Measurements from ENCODE around the gene NR2F1. TPM values are rescaled to one million over a fixed set of nuclear protein-coding genes. Genes with fewer than 3 reads are reported as not detected.

The NR2F1 gene
- total RNA-seq, 1 experiment from 2014 or later, result 51.2 TPM

- Histone ChIP-seq H3K9me3 (ENCODE audit: control insufficient read depth in 1 of 2, insufficient read depth in 1 of 2, low read depth in 1 of 2, low read length in 2 of 2) (no peaks in the 10 kb centered on the region), H3K27ac (ENCODE audit: low read depth, low read length) (peak overlapping the region; percentile 99), H3K36me3 (ENCODE audit: control insufficient read depth in 1 of 2, insufficient read depth in 2 of 2, low read length in 2 of 2) (peaks cover 0 to 33% of the 10 kb centered on the region in 2 experiments; a peak in 2 of 4 replicates), H3K79me2 (ENCODE audit: insufficient read depth, low read length) (peaks cover 24% of the 10 kb centered on the region), H4K20me1 (ENCODE audit: insufficient read depth) (no peaks in the 10 kb centered on the region), H3K4me1 (ENCODE audit: control insufficient read depth in 1 of 2, insufficient read depth in 2 of 2, low read length in 2 of 2) (peaks cover 19 to 20% of the 10 kb centered on the region in 2 experiments), H3K4me2 (ENCODE audit: low read length) (peak overlapping the region; percentile 98), H3K27me3 (ENCODE audit: insufficient read depth, low read length) (no peaks in the 10 kb centered on the region), H2AFZ (ENCODE audit: low read depth, low read length, poor library complexity, severe bottlenecking) (peak overlapping the region; percentile 16), H3K9ac (ENCODE audit: low read length) (peak overlapping the region; percentile 65), H3K4me3 (replicated peaks in 1 of 2; ENCODE audit: low read depth in 1 of 2, low read length in 2 of 2) (peak overlapping the region; percentile 68 to 74), H3K9me2 (ENCODE audit: insufficient read depth) (no peaks in the 10 kb centered on the region)
- TSS peak; percentile 20 for BruUV-seq (replicated peaks)
- TF ChIP-seq EZH2phosphoT487 (IDR thresholded peaks at IDR 0.05; ENCODE audit: borderline replicate concordance), result no peak
- no peak for TF ChIP-seq SP1 (IDR thresholded peaks at IDR 0.05; ENCODE audit: low read depth)
- no peak for TF ChIP-seq EZH2 (IDR thresholded peaks at IDR 0.05)
- no peak for TF ChIP-seq JUND (IDR thresholded peaks at IDR 0.05)
- no peak for TF ChIP-seq CTCF (IDR thresholded peaks at IDR 0.05 in 2 of 3, conservative IDR thresholded peaks at IDR 0.05 in 1 of 3; ENCODE audit: borderline replicate concordance in 1 of 3, insufficient read depth in 1 of 3, low read depth in 2 of 3, low read length in 2 of 3)
- TF ChIP-seq CBX3 (IDR thresholded peaks at IDR 0.05; ENCODE audit: low read depth), result no peak
- TF ChIP-seq POLR2AphosphoS5 (IDR thresholded peaks at IDR 0.05; ENCODE audit: low read depth, low read length), result no peak
- TF ChIP-seq ZBTB33 (IDR thresholded peaks at IDR 0.05; ENCODE audit: extremely low read depth, insufficient replicate concordance, low read length), result no peak
- TF ChIP-seq REST (IDR thresholded peaks at IDR 0.05; ENCODE audit: low read depth), result no peak
- TF ChIP-seq EGR1 (IDR thresholded peaks at IDR 0.05; ENCODE audit: low read depth), result no peak
- no peak for TF ChIP-seq RAD21 (IDR thresholded peaks at IDR 0.05; ENCODE audit: low read depth)
- no peak for TF ChIP-seq MAX (IDR thresholded peaks at IDR 0.05)
- no peak for TF ChIP-seq ATF3 (IDR thresholded peaks at IDR 0.05)
- no peak for TF ChIP-seq ELF1 (IDR thresholded peaks at IDR 0.05; ENCODE audit: borderline replicate concordance, low read depth)
- TF ChIP-seq POLR2A (IDR thresholded peaks at IDR 0.05; ENCODE audit: borderline replicate concordance, extremely low read depth, insufficient read depth, insufficient read length), result no peak
- no peak for TF ChIP-seq TCF7L2 (IDR thresholded peaks at IDR 0.05; ENCODE audit: borderline replicate concordance, extremely low read depth, insufficient read depth, insufficient read length)
- no peak for TF ChIP-seq ZFX (IDR thresholded peaks at IDR 0.05)
- no peak for TF ChIP-seq CEBPB (IDR thresholded peaks at IDR 0.05; ENCODE audit: low read depth)
- TF ChIP-seq SRF (IDR thresholded peaks at IDR 0.05; ENCODE audit: low read depth), result no peak
- no peak for TF ChIP-seq FOSL1 (IDR thresholded peaks at IDR 0.05; ENCODE audit: low read depth)
- DNase-seq (ENCODE audit: low read depth, low spot score) (no peak), ATAC-seq (no peak)
- ChIA-PET CTCF (interaction anchor here (1.3 kb wide), 1 partner anchor 216 kb away, joined by 4 read pairs; no protein-coding TSS in a partner anchor), RAD21 (ENCODE audit: low non-redundant PET in 1 of 2, low total read pairs in 2 of 2, uncharacterized antibody in 2 of 2, unreplicated experiment in 2 of 2) (interaction anchor here (0.6 kb wide), 2 partner anchors 91 to 394 kb away, joined by 3 to 5 read pairs; no protein-coding TSS in a partner anchor), POLR2A (interaction anchor here (1.4 kb wide), 1 partner anchor 10 kb away, joined by 3 read pairs; no protein-coding TSS in a partner anchor)
- intact Hi-C loops (cut with micrococcal nuclease), result loop anchor here (10.0 kb wide), 1 partner anchor 1309 kb away; no protein-coding TSS in a partner anchor
These were observed 2.9 kb downstream of the NR2F1 start for GRCh38 chr5:93585767-93586385.

Data from HCT116 (cell line).